HUDEP-2 (cell line): ENCODE measurements around the gene SYCE3.

Experiments used
- DNase-seq, 76 experiments: peaks; one replicate each; lab custom pipeline; 2025; ENCODE audit not compliant: unreplicated experiment in 76 of 76; lab: John Stamatoyannopoulos, UW

SYCE3 gene

DNA sequence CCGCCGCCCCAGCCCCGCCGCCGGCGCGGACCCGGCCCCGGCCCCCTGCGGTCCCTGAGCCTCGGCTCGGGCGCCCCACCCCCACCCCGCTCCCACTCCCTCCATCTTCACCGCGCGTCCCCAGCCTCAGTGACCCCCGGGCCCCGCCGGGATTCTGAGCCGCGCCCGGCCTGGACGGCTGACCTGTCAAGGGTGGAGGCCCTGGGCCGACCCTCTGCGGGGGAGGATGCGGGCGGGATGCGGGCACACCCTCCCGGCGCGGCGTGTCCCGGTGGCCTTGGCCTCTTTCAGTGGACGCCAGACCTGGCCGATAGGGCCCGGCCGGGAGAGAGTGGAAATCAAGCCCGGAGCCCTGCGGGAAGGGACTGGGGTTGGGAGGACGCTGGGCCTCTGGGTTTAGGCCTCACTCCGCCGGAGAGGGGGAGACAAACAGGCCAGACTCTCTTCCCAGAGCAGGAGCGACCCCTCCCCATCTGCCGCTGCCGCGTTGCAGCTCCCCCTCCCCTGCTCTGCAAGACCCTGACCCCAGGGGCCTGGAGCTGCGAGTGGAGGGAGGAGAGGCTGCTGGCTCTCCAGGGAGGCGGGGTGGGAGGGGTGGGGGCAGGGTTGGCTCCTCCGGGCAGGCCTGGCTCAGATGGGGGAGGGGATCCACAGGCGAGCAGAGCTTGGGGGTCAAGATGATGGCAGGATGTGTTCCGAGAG lies 38.4 kb upstream of the SYCE3 start:
- no peak for DNase-seq

- DNase-seq = peak in 1 of 76 experiments; percentile 15
These were observed 37.8 kb upstream of the SYCE3 start, which contains the start of gene MAPK8IP2 for GRCh38 chr22:50600538-50600937. MAPK8IP2 (plus strand) TSS chr22:50600793; CDS start chr22:50600819, 26 bp downstream.

GRCh38 chr22:50599816-50600455 lies 37.2 kb upstream of the SYCE3 start:
- peak in 23 of 76 experiments; percentile 6 to 54 (median 20) for DNase-seq

DNA sequence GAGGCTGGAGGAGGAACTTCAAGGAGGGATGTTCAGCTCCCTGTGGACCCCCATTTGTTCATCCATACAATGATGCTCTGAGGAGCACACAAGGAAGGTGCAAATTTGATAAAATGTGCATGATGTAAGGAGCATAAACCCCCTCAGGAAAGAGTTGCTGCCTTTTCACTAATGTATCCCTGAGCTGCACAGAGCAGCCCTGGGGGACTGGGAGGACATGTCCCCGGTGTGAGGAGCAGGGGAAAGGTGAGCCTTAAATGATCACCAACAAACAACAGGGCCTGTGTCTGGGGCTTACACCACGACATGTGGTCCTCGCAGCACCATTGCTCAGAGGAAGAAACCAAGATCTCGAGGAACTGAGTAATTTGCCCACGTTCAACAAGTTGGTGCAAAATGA lies 34.4 kb upstream of the SYCE3 start:
- no peak for DNase-seq

DNA sequence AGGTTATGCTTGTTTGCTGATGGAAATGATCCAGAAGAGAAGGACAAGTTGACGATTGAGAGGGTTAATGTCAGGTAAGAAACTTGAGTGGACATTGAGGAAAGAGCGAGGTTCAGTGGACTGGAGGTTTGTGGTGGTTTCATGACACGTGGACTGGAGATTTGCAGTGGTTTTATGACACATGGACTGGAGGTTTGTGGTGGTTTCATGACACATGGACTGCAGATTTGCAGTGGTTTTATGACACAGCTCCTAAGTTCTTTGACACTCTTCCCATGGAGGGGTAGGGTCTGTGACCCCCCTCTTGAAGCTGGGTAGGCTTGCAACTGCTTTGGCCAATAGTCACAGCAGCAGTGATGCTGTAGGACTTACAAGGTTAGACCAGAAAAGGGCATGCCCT lies 32.5 kb upstream of the SYCE3 start:
- no peak for DNase-seq

DNA sequence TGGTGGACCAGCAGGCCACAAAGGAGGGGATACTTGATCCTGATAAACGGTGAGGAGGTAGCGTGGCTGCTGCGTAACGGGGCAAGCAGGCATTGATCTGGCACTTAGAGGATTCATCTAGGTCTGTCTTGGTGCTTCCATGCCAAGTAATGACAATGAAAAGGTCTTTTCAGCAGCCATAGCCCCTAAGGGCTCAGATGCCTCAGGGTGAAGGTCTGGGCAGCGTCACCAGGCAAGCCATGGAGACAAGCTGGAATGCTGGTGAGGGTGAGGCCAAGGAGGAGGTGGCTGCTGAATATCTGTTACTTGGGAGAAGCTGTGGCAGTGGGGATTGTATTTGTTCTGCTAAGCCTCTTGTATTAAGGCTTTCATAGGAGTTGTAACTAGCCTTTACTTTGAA lies 24.7 kb upstream of the SYCE3 start:
- no peak for DNase-seq

- DNase-seq = no peak
These were observed 23.7 kb upstream of the SYCE3 start for GRCh38 chr22:50586416-50586815.

- DNase-seq = no peak
These were observed 23.1 kb upstream of the SYCE3 start for GRCh38 chr22:50585781-50586180.

GRCh38 chr22:50585238-50585637 lies 22.5 kb upstream of the SYCE3 start:
- no peak for DNase-seq

DNA sequence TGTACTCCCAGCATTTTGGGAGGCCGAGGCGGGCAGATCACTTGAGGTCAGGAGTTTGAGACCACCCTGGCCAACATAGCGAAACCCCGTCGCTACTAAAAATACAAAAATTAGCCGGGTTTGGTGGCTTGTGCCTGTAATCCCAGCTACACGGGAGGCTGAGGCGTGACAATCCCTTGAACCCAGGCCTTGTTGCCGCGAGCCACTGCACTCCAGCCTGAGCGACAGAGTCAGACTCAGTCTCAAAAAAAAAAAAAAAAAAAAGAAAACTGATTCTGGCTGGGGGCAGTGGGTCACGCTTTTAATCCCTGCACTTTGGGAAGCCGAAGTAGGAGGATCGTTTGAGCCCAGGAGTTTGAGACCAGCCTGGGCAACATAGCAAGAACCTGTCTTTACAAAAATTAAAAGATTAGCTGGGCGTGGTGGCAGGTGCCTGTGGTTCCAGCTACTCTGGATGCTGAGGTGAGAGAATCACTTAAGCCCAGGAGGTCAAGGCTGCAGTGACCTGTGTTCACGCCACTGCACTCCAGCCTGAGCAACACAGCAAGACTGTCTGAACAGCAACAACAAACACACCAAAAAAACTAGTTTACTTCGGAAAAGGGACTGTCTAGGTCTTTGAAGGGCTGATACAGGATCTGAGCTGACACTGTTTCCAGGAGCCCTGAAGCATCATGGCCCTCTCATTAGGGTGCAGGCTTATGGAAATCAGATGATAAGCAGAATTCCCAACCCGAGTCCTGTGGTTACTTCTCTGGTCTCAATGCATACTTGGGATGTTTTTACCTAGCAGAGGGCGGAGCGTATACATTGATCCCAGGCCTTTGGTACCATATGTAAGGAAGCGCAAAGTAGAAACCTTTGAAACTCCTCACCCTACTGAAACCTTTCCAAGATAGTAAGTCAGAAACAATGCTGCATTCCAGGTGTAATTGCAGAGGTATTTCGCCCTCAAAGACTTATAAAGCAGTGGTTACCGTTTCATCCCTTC lies 21.7 kb upstream of the SYCE3 start:
- no peak for DNase-seq

- DNase-seq = peak in 1 of 76 experiments; percentile 61
These were observed 20.7 kb upstream of the SYCE3 start for GRCh38 chr22:50583294-50583861.

DNA sequence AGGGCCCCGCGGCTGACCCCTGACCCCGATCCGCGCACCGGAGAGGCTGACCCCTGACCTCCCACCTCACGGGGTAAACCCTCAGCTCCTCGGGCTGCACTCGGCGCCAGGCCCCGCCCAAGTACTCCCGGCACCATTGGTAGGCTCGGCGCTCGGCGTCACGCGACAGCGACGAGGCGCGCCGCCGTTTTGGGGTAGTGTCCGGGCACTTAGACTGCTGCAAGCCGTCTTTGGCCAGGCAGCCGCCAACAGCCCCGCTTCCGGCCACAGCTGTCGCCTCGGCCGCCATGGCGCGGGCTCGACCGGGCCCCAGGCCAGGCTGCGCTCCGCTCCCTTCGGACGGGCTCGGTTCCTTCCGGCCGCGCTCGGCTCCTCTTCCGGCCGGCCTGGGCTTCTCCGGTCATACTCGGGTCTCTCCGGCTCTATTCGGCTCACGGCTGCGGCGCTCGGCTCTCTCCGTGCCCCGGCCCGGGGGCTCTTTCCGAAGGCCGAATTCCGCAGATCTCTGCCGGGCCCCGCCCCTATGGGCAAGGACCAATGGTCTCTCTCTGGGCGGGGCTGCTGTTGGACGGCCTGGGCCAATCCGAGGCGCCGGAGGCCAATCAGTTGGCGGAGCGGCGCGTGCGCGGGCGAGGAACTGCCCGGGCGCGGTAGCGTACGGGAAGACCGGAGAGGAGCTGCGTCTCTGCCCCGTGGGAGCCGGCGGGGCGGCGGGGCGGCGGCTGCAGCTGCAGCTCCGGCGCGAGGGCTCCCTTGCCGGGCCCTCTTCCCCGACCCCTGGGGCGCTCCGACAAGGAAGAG lies 20.0 kb upstream of the SYCE3 start, which contains the start of gene CHKB:
CHKB (minus strand) TSS at position 357 of the 801 bp plus-strand sequence; CDS start at position 289, 68 bp downstream.
- peak; percentile 36 to 99 (median 96) for DNase-seq

- DNase-seq = peak in 2 of 76 experiments; percentile 15 to 45
These were observed 19.3 kb upstream of the SYCE3 start for GRCh38 chr22:50581950-50582492.

DNA sequence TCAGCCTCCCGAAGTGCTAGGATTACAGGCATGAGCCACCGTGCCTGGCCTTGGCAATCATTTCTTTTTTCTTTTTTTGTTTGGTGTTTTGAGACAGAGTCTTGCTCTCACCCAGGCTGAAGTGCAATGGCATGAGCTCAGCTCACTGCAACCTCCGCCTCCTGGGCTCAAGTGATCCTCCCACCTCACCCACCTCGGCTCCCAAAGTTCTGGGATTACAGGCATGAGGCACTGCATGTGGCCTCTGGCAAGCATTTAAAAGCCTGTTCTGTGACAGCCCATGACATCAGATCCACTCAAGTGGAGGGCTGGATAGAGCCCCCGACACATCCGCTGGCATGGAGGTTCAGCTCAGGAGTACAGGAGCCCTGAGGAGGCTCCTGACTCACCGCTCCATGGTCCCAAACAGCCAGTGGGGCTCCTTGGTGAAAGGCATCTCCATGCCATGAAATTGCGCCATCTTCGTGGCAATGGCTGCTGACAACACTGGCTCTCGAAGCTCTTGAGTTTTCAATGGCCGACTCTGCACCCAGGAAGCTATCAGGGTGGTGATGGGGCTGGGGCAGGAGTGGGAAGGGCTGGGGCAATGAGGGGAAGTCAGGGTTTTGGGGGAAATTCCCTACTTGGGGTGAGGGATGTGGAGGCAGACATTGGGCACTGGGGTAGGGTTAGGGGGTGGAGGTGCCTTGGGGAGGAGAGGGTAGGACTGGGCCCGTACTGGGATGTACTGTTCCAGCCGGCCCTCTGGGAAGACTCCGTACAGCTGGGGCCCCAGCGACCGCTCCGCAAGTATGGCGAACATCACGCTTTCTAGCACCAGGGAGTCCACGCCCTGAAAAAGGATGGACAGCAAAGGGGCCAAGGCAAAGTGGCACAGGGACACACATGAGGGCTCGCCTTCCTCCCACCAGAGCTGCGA lies 18.6 kb upstream of the SYCE3 start:
- no peak for DNase-seq

DNA sequence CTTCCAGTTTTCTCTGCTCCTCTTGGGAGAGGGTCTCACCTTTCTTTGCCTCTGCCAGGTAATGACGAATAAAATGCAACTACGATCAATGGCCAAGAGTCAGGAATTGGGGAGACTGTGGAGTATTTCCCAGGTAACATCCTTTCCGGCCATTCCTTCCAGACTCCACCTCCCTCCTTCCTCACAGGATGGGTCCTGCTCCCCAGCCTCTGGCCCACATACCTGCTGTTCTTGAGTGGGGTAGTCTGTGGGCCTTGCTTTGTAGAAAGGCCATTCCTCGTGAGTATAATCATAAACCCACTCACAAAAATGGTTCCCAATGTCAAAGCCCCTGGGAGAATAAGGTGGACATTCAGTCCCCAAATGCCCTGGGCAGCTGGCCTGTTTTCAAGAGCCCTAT lies 17.0 kb upstream of the SYCE3 start:
- DNase-seq = no peak

- DNase-seq = no peak
These were observed 16.1 kb upstream of the SYCE3 start for GRCh38 chr22:50578776-50579310.

GRCh38 chr22:50577987-50578775 lies 15.5 kb upstream of the SYCE3 start, which contains the start of gene CPT1B:
CPT1B (minus strand) TSS chr22:50578427; CDS start chr22:50577915, 512 bp downstream.
- DNase-seq = no peak

GRCh38 chr22:50577697-50577986 lies 14.9 kb upstream of the SYCE3 start:
- DNase-seq = no peak
